ENCODE data around the gene HES7. TPM values are rescaled to one million over a fixed set of nuclear protein-coding genes. Genes with fewer than 3 reads are reported as not detected.

Gene HES7
- total and polyA plus RNA-seq, 9 of the 15 experiments (the other 6 are each of a cell fraction or from before 2014, with no cell fraction given), result 0.03 to 1.7 (median 0.14) TPM; not detected in 1

GRCh38 chr17:8125154-8125946 lies 1.4 kb upstream of the HES7 start (continued):
- TF ChIP-seq ZNF143 (CRISPR knock-in tag; IDR thresholded peaks at IDR 0.05), result no peak
- peak; percentile 24; the same call in 1 of the 2 replicates for TF ChIP-seq MGA (IDR thresholded peaks at IDR 0.05)
- TF ChIP-seq ZNF146 (CRISPR knock-in tag; IDR thresholded peaks at IDR 0.05; ENCODE audit: unreplicated experiment), result no peak
- TF ChIP-seq RFX5 (IDR thresholded peaks at IDR 0.05; ENCODE audit: low read depth, low read length), result peak; percentile 42; the same call in 1 of the 2 replicates
- TF ChIP-seq MLLT1 (IDR thresholded peaks at IDR 0.05), result no peak
- TF ChIP-seq CC2D1A (IDR thresholded peaks at IDR 0.05), result peak; percentile 69
- TF ChIP-seq MNT (conservative IDR thresholded peaks at IDR 0.05), result peak; percentile 38 to 50; a peak in 2 of 4 replicates
- TF ChIP-seq ZNF347 (CRISPR knock-in tag; IDR thresholded peaks at IDR 0.05; ENCODE audit: low read depth), result no peak
- no peak for TF ChIP-seq ZNF384 (IDR thresholded peaks at IDR 0.05; ENCODE audit: low read depth, low read length)
- TF ChIP-seq PHF21A (IDR thresholded peaks at IDR 0.05; ENCODE audit: borderline replicate concordance, low read depth), result 0 out of 2 replicates have a peak, but pooled peaks have one; percentile 8
- TF ChIP-seq FOSL1 (tag; conservative IDR thresholded peaks at IDR 0.05), result no peak
- TF ChIP-seq SP2 (IDR thresholded peaks at IDR 0.05; ENCODE audit: extremely low read depth, low read depth, low read length, poor library complexity, severe bottlenecking), result no peak
- TF ChIP-seq KHSRP (IDR thresholded peaks at IDR 0.05), result no peak

Data from K562 (cell line).